ENCODE data around the gene ASB17.
"Not testable (repeated sequence)": the region's sequence is repeated elsewhere in the genome, so short reads cannot be mapped to it uniquely, and the experiment has no call there.

Gene ASB17

DNA sequence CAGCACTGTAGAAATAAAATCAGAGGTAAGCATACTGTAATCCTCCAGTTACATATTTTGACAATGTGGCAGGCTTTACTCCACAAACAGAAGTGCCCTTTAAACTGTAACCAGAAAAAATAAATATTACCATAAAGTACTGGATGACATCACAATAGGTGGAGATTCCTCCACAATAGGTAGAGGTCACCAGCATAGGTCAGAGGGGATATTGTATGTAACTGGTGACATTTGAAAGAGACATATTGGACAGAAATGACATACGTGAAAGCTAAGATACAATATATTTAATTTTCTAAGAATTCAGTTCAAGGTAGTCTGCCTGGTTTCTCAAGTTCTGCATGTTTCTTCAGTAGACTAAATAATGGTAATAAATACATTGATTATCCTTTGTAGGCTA lies at the start of gene ASB17:
TSS of gene ASB17 (minus strand) at position 101 of the 400 bp plus-strand sequence. CDS start 113 bp downstream, outside the sequence.
- no peak for DNase-seq

DNA sequence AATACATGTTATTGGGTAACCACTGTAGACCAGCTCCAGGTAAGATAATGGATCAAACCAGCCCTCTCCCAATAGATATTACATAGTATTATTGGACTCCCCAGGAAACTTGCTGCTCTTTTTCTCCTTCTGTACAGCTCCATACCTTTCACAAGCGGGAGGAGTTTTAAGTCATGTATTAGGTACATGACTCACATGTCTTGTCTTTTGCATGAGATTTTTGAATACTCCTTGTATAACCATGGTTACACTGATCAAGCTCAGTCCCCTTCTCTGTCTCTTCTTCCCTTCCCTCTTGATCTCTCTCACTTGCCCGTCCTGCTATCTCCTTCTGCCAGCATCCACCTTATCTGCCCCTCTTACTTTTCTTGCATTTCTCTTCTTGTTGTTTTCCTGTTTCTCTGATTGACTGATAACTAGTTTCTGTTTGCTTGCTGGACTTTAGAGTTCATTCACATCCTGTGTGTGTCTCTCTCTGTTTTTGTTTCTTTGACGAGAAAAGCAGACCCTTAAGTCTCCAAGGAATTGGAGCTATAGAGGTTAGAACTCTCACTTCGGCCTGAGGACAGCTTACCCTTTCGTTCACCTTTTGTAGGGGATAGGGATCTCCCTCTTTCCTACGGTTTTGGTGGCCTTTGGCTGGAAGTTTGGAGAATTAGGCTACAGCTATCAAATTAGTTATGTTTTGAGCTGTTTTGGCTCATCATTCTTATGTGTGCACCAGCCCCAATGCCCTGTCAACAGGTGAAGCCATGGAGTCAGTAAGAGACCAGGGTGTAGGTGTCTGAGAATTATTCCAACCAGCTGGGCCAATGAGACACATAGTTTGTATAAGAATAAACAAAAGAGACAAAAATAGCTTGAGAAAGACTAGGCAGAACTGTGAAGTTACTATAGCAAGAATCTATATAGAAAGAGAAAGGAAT lies 49.0 kb upstream of the ASB17 start:
- DNase-seq = no peak

GRCh38 chr1:75970631-75971030 lies 38.4 kb upstream of the ASB17 start:
- no peak for DNase-seq

- DNase-seq = no peak
Measured at GRCh38 chr1:75969550-75969949, 37.3 kb upstream of the ASB17 start.

- no peak for DNase-seq
Measured at GRCh38 chr1:75967719-75968118, 35.5 kb upstream of the ASB17 start.

GRCh38 chr1:75964760-75965408 lies 32.7 kb upstream of the ASB17 start:
- no peak for DNase-seq

GRCh38 chr1:75964110-75964759 lies 32.0 kb upstream of the ASB17 start:
- DNase-seq = not testable (repeated sequence)

GRCh38 chr1:75954586-75954985 lies 22.4 kb upstream of the ASB17 start:
- no peak for DNase-seq

DNA sequence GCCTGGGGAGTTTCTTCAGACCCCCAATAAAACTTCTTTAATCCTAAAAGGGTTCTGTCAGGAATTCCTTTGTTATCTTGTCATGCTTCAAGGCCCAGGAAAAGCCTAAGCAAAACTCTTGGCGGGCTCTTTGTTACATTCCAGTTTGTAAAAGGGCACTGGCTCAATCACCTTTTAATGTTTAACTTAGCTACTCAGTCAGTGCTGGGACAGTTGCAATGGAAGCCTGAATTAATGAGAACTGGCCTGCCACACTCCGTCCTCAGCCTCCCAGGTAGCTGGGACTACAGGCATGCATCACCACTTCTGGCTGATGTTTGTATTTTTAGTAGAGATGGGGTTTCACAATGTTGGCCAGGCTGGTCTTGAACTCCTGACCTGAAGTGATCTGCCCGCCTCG lies 21.3 kb upstream of the ASB17 start:
- no peak for DNase-seq

- DNase-seq = no peak
Measured at GRCh38 chr1:75952016-75952415, 19.8 kb upstream of the ASB17 start.

DNA sequence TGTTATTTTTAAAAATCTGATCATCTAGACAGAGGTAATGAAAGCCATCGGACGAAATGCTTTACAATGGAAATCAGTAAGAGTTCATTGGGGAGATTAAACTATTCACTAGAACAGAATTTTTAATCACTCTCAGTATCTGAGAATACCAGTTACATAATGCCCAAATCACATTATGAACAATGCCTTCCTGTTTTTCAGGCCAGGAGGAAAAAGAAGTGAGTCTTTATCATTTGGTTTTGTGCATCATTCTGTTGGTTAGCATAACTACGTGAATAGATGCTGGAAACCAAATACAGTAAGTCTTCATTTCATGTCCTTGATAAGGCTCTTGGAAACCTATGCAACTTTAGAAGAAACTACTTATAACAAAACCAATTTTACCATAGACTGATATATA lies 18.0 kb upstream of the ASB17 start:
- DNase-seq = no peak

- not testable (repeated sequence) for DNase-seq
Measured at GRCh38 chr1:75943037-75943436, 10.8 kb upstream of the ASB17 start.

DNA sequence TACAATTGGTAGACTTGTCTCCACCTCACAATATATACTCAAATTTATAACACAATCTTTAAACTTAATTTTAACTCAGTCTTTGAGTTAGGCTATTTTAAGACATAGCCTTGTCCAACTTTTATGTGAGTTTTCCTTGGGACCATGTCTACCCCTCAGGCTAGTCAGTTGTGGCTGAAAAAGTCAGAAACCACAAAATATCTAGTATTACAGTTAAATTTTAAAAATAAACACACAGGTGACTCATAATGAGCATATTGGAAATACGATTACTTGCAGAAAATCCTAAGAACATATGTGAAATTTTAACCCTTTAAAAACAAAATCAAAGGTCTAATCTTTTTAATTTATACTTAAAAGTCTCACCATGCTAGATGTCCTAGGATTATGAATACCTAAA lies 4.8 kb upstream of the ASB17 start:
- no peak for DNase-seq

DNA sequence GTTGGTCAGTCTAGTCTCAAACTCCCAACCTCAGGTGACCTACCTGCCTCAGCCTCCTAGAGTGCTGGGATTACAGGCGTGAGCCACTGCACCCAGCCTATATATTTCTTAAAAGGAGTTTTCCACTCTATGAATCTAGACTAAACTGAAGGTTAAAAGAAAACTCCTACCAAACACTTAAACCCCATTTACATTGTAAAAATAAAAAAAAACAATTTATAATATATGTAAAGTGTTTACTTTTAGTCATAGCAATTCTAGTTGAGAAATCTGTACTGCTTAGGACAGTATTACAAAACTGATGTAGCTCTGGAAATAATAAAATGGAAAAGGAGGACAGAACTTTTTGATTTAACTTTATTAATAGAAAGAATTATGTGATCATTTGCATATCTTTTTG lies 9.5 kb downstream of the ASB17 start:
- DNase-seq = no peak

DNA sequence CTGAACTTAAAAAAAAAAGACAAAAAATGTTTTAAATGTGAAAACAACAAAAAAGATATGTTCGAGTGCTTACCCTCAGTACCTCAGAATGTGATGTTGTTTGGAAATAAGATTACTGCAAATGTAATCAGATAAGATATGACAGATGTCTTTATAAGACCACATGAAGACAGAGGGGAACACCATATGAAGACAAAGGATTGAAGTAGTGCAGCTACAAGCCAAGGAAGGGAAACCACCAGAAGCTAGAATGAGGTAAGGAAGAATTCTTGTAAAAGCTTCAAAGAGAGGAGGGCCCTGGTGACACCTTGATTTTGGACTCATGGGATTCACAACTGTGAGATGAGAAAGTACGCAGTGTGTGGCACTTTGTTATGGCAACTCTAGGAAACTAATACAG lies 15.4 kb downstream of the ASB17 start:
- no peak for DNase-seq

DNA sequence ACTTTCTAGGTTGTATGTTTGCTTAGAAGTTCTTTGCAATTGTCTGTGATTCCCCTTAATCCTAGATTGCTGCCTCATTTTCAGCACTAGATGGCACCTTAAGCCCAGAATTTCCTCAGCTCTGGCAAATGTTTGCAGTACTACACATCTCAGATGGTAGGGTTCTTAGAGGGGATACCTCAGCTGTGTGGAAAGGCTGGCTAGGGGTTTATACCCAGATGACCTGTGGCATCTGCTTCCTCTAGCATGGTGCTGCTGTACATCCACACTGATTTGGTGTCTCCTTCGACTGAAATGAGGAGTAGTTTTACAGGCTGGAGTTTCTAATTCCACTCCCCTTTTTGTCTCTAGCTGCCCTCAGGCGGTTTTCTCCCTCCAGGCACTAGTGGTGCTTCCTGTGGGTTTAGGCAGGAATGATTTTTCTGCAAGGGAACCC lies 23.5 kb downstream of the ASB17 start:
- peak; percentile 24 for DNase-seq

DNA sequence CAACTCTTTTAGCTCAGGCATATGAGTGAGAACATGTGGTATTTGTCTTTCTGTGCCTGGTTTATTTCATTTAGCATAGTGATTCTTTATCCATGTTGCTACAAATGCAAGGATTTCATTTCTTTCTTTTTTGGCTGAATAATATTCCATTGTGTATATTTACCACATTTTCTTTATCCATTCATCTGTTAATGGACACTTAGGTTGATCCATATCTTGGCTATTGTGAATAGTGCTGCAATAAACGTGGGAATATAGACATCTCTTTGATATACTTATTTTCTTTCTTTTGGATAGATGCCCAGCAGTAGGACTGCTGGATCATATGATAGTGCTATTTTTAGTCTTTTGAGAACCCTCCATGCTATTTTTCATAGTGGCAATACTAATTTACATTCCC lies 30.8 kb downstream of the ASB17 start:
- DNase-seq = no peak

DNA sequence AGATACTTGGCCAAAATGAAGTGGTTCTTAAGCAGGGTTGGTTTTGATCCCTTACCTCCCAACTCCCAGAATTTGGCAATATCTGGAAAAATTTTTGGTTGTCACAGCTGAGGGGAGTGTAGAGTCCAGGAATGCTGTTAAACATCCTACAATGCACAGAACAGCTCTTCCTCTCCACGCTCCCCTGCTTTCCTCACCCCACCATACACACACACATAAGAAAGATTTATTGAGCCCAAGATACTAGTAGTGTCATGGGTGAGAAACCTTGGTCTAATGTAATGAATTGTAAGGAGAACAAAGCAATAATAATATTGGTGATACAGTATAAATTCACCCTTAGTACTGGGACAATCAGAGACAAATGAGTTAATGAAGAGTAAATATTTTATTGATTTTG lies 47.8 kb downstream of the ASB17 start:
- DNase-seq = no peak

DNA sequence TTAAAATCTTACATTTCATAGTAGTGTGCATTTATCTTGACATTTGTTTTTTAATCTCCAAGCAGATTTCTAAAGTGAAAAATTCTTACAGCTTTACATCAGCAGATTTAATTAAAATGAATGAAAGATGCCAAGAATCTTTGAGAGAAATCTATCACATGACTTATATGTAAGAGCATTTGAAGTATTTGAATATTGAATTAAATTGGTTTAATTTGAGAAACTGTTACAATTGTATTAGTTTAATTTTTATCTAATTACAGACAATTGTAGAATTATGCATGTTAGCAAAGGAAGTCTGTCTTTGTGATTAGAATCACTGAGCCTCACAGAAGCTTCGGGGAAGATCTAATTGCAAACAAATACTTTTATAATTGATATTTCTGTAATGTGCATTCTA lies 52.2 kb downstream of the ASB17 start:
- DNase-seq = no peak

DNA sequence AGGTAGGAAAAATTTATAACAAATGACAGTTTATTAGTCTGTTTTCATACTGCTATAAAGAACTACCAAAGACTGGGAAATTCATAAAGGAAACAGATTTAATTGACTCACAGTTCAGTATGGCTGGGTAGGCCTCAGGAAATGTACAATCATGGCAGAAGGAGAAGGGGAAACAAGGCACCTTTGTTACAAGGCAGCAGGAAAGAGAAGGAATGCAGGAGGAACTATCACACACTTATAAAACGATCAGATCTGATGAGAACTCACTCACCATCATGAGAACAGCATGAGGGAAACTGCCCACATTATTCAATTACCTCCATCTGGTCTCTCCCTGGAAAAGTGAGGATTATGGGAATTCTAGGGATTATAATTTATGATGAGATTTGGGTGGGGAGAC lies 61.3 kb downstream of the ASB17 start:
- no peak for DNase-seq

All from DMS 273 treated with DMSO at 0.1 percent for 48 hours (cell line).